IMR-90 (cell line): ENCODE measurements around the gene SLPI. TPM values are rescaled to one million over a fixed set of nuclear protein-coding genes. Genes with fewer than 3 reads are reported as not detected.

Experiments
- ATAC-seq: fragments of 200-7000 bp; cut with Tn5 transposase; 2 replicates; pipeline ENCODE4 v1.9.1; 2020; ENCODE audit warnings: low read depth, mild to moderate bottlenecking, moderate library complexity
- BruUV-seq: library from RNA; stranded (reverse); fragments of 400-500 nt; replicated peaks from 2 replicates; lab custom pipeline; 2021; lab: Mats Ljungman, UMichigan
- CTCF ChIA-PET: fragments of 300-600 bp; formaldehyde crosslinking; extraction: SDS; loops from one replicate; lab custom pipeline; 2021; ENCODE audit warnings: antibody characterized with exemption; lab: Yijun Ruan, JAX
- POLR2A ChIA-PET: fragments of 300-600 bp; sonication (Branson Sonifier 250); formaldehyde crosslinking; loops from one replicate; lab custom pipeline; 2022; ENCODE audit warnings: antibody characterized with exemption; ENCODE audit not compliant: unreplicated experiment; lab: Charles Lee
- DNase-seq: peaks from one replicate; pipeline ENCODE4 v3.0.0; 2013
- H2AFZ ChIP-seq: replicated peaks from 2 replicates; pipeline ENCODE3; 2013; ENCODE audit warnings: low read length, mild to moderate bottlenecking; ENCODE audit not compliant: poor library complexity
- H2AK5ac ChIP-seq: 2 replicates; pipeline ENCODE4 v1.6.1; 2013; ENCODE audit warnings: low read depth, low read length, inconsistent platforms
- H2AK9ac ChIP-seq: replicated peaks from 2 replicates; pipeline ENCODE3; 2013; ENCODE audit warnings: mild to moderate bottlenecking, low read depth, low read length, moderate library complexity; ENCODE audit not compliant: poor library complexity
- H2BK120ac ChIP-seq: 2 replicates; pipeline ENCODE4 v1.6.1; 2013; ENCODE audit warnings: low read depth, low read length, inconsistent platforms
- H2BK15ac ChIP-seq: 3 replicates; pipeline ENCODE4 v1.6.1; 2013; ENCODE audit warnings: low read depth, low read length, inconsistent platforms
- H2BK20ac ChIP-seq: 2 replicates; pipeline ENCODE4 v1.6.1; 2013; ENCODE audit warnings: low read depth, mild to moderate bottlenecking, inconsistent platforms, low read length, moderate library complexity
- H2BK5ac ChIP-seq: 2 replicates; pipeline ENCODE4 v1.6.1; 2013; ENCODE audit warnings: mild to moderate bottlenecking, low read depth, low read length, inconsistent platforms; ENCODE audit not compliant: poor library complexity, severe bottlenecking
- H3K14ac ChIP-seq: replicated peaks from 2 replicates; pipeline ENCODE4 v1.6.1; 2013; ENCODE audit warnings: low read depth, low read length, inconsistent platforms
- H3K18ac ChIP-seq: 2 replicates; pipeline ENCODE4 v1.6.1; 2013; ENCODE audit warnings: low read depth, low read length, control low read depth
- H3K23ac ChIP-seq: 2 replicates; pipeline ENCODE4 v1.6.1; 2013; ENCODE audit warnings: low read depth, low read length, inconsistent platforms
- H3K27ac ChIP-seq: 2 replicates; pipeline ENCODE4 v1.5.1; 2013; ENCODE audit warnings: mild to moderate bottlenecking, control low read depth, low read length; ENCODE audit not compliant: insufficient read depth
- H3K27me3 ChIP-seq: 2 replicates; pipeline ENCODE4 v1.6.1; 2013; ENCODE audit warnings: low read length; ENCODE audit not compliant: control insufficient read depth, insufficient read depth
- H3K36me3 ChIP-seq: 2 replicates; pipeline ENCODE4 v1.6.1; 2013; ENCODE audit warnings: low read length, mixed read lengths; ENCODE audit not compliant: control insufficient read depth, insufficient read depth
- H3K4ac ChIP-seq: 2 replicates; pipeline ENCODE4 v1.6.1; 2013; ENCODE audit warnings: low read depth, low read length, inconsistent platforms
- H3K4me1 ChIP-seq: 2 replicates; pipeline ENCODE4 v1.6.1; 2013; ENCODE audit warnings: low read length, mixed read lengths; ENCODE audit not compliant: control insufficient read depth, insufficient read depth
- H3K4me2 ChIP-seq: 2 replicates; pipeline ENCODE4 v1.6.1; 2013; ENCODE audit warnings: low read depth, mild to moderate bottlenecking, control low read depth, low read length, moderate library complexity
- H3K4me3 ChIP-seq: 2 replicates; pipeline ENCODE4 v1.5.1; 2013; ENCODE audit warnings: low read depth, mild to moderate bottlenecking, control low read depth, low read length, moderate library complexity; ENCODE audit not compliant: insufficient read depth
- H3K56ac ChIP-seq: 2 replicates; pipeline ENCODE4 v1.6.1; 2013; ENCODE audit warnings: low read length, inconsistent platforms; ENCODE audit not compliant: insufficient read depth; ENCODE audit errors: extremely low read depth
- H3K79me1 ChIP-seq, 2 experiments: 2 replicates each; pipeline ENCODE4 v1.6.1; 2013; ENCODE audit warnings: low read length in 2 of 2, inconsistent platforms in 1 of 2, low read depth in 1 of 2
- H3K9ac ChIP-seq: 2 replicates; pipeline ENCODE4 v1.6.1; 2013; ENCODE audit warnings: low read depth, low read length, control low read depth
- H3K9me1 ChIP-seq: 2 replicates; pipeline ENCODE4 v1.6.1; 2013; ENCODE audit warnings: low read length, inconsistent platforms; ENCODE audit not compliant: insufficient read depth
- H3K9me3 ChIP-seq: 2 replicates; pipeline ENCODE4 v1.6.1; 2013; ENCODE audit warnings: low read length; ENCODE audit not compliant: control insufficient read depth, insufficient read depth
- H4K20me1 ChIP-seq: 2 replicates; pipeline ENCODE4 v1.6.1; 2013; ENCODE audit warnings: low read length, inconsistent platforms; ENCODE audit not compliant: insufficient read depth
- H4K5ac ChIP-seq: 2 replicates; pipeline ENCODE4 v1.6.1; 2013; ENCODE audit warnings: mild to moderate bottlenecking, low read depth, low read length, control low read depth
- H4K8ac ChIP-seq, 2 experiments: 2 replicates each; pipeline ENCODE4 v1.6.1; 2013; ENCODE audit warnings: low read depth in 2 of 2, low read length in 2 of 2, control low read depth in 1 of 2, inconsistent platforms in 1 of 2
- H4K91ac ChIP-seq: 2 replicates; pipeline ENCODE4 v1.6.1; 2013; ENCODE audit warnings: low read depth, low read length, inconsistent platforms; ENCODE audit not compliant: insufficient read depth
- CHD1 ChIP-seq: IDR thresholded peaks from 2 replicates; pipeline ENCODE4 v1.6.1; 2012; ENCODE audit warnings: low read depth, low read length, improper control_type of control experiment
- MAFK ChIP-seq: IDR thresholded peaks from 2 replicates; pipeline ENCODE4 v1.6.1; 2012; ENCODE audit warnings: low read depth, low read length, improper control_type of control experiment
- MXI1 ChIP-seq: IDR thresholded peaks from 2 replicates; pipeline ENCODE4 v1.6.1; 2012; ENCODE audit warnings: low read depth, mild to moderate bottlenecking, low read length, moderate library complexity, borderline replicate concordance
- NFE2L2 ChIP-seq: fragments of 150-350 bp; IDR thresholded peaks from 2 replicates; pipeline ENCODE4 v1.6.1; 2016; ENCODE audit warnings: low read depth, mild to moderate bottlenecking, low read length
- RAD21 ChIP-seq: IDR thresholded peaks from 2 replicates; pipeline ENCODE4 v1.6.1; 2012; ENCODE audit warnings: low read length, improper control_type of control experiment
- SMC3 ChIP-seq: fragments of 150-350 bp; IDR thresholded peaks from 2 replicates; pipeline ENCODE4 v1.6.1; 2016; ENCODE audit warnings: low read depth, mild to moderate bottlenecking, antibody characterized with exemption, low read length, moderate library complexity
- WGBS, 2 experiments: methylation state at CpG; one replicate each; pipeline versions ENCODE4 v1.1.5 to v1.1.7; 2013; ENCODE audit warnings: missing lambda C conversion rate in 2 of 2; ENCODE audit not compliant: insufficient read length in 1 of 2; ENCODE audit errors: extremely low coverage in 2 of 2; 5-methylcytosine and 5-hydroxymethylcytosine counted together
- dilution Hi-C: fragments of 300-500 bp; cut with HindIII; formaldehyde crosslinking; loops from one replicate; pipeline ENCODE4 v1.14.3; 2018; ENCODE audit warnings: low sequenced_read_pairs; ENCODE audit not compliant: unreplicated experiment
- in situ Hi-C: fragments of 300-500 bp; cut with MboI; formaldehyde crosslinking; loops from 3 replicates; pipeline ENCODE4 v1.14.3; 2019; ENCODE audit warnings: low sequenced_read_pairs, inconsistent platforms, mixed read lengths
- intact Hi-C: fragments of 100-400 bp; cut with micrococcal nuclease; formaldehyde crosslinking; loops from 2 replicates; pipeline ENCODE4 v1.10.0; 2022
- polyA plus RNA-seq, 3 experiments: library from polyadenylated mRNA; depleted of rRNA; stranded (reverse); fragments of >200 nt; gene quantifications; 2 replicates each; pipeline ENCODE4 v1.2.3, GENCODE V29; 2012; ENCODE audit warnings: low replicate concordance in 1 of 3
- total RNA-seq: library from RNA; depleted of rRNA; stranded (reverse); fragments of >200 nt; gene quantifications from 2 replicates; pipeline ENCODE4 v1.2.3, GENCODE V29; 2012

The SLPI gene
- total and polyA plus RNA-seq, 2 of the 4 experiments (the other 2 are of a cell fraction) = not detected

- Histone ChIP-seq H2BK120ac (no peak overlapping the region), H3K9ac (no peak overlapping the region), H2AK9ac (no peak overlapping the region), H2AK5ac (no peak overlapping the region), H4K8ac (no peak overlapping the region), H3K4me1 (peaks cover 2% of the 10 kb centered on the region; the same call in 1 of the 2 replicates), H2BK20ac (no peak overlapping the region), H3K14ac (no peak overlapping the region), H3K27ac (no peak overlapping the region), H4K91ac (no peak overlapping the region), H4K20me1 (no peaks in the 10 kb centered on the region), H3K56ac (no peak overlapping the region), H2BK15ac (no peak overlapping the region), H3K4me2 (no peak overlapping the region), H2BK5ac (no peak overlapping the region), H3K79me1 (no peaks in the 10 kb centered on the region), H4K5ac (no peak overlapping the region), H3K9me3 (no peaks in the 10 kb centered on the region), H3K36me3 (no peaks in the 10 kb centered on the region), H3K23ac (no peak overlapping the region), H2AFZ (no peak overlapping the region), H3K27me3 (peaks cover 35% of the 10 kb centered on the region), H3K18ac (no peak overlapping the region), H3K4ac (no peak overlapping the region), H3K9me1 (no peaks in the 10 kb centered on the region), H3K4me3 (no peak overlapping the region)
- DNase-seq (no peak), ATAC-seq (no peak)
- POLR2A ChIA-PET = interaction anchor here (0.8 kb wide), 1 partner anchor 8 kb away, joined by 3 read pairs; no protein-coding TSS in a partner anchor
- in situ Hi-C loops = no loop called here
- no TSS peak for BruUV-seq
- intact Hi-C loops = no loop called here
- dilution Hi-C loops = no loop called here
- no peak for TF ChIP-seq MXI1
- no peak for TF ChIP-seq MAFK
- TF ChIP-seq CHD1 = no peak
- no peak for TF ChIP-seq RAD21
- TF ChIP-seq SMC3 = no peak
- TF ChIP-seq NFE2L2 = no peak
- CTCF ChIA-PET = interaction anchor here (1.2 to 2.7 kb wide), 2 partner anchors 7 to 10 kb away, joined by 3 to 11 read pairs; no protein-coding TSS in a partner anchor
- no CpG with 5 or more reads among the region's 5 CpGs for WGBS, 2 experiments
Measured at GRCh38 chr20:45301824-45302271, 47.5 kb upstream of the SLPI start.
